ENCODE data around the gene AGFG1.

AGFG1 gene

GRCh38 chr2:227460070-227460485, 11.9 kb upstream of the AGFG1 start:
- TF ChIP-seq POLR2AphosphoS5 (IDR thresholded peaks at IDR 0.05; ENCODE audit: low read depth, low read length) = no peak
- TF ChIP-seq REST (IDR thresholded peaks at IDR 0.05; ENCODE audit: insufficient read depth in 1 of 2, low read depth in 2 of 2, low read length in 2 of 2) = no peak
- TF ChIP-seq FOXP2 (optimal IDR thresholded peaks at IDR 0.05; ENCODE audit: borderline replicate concordance, extremely low read depth, extremely low read length, insufficient read depth) = no peak
- no peak for TF ChIP-seq SIN3A (IDR thresholded peaks at IDR 0.05; ENCODE audit: borderline replicate concordance, insufficient read depth, low read length)
- TF ChIP-seq TAF1 (IDR thresholded peaks at IDR 0.05; ENCODE audit: borderline replicate concordance, insufficient read depth, low read length) = no peak

DNA sequence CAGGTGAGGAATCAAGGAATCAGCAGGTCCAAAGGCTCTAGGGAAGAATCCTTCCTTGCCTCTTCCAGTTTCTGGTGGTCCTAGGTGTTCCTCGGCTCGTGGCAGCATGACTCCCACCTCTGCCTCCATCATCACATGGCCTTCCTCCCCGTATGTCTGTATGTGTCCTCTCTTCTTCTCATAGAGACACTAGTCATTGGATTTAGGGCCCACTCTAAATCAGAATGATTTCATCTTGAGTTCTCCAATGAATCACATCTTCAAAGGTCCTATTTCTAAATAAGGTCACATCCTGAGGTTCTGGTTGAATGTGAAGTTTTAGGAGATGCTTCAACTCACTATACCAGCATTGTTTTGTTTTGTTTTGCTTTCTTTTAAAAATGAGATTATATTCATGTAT, 11.1 kb upstream of the AGFG1 start:
- TF ChIP-seq POLR2AphosphoS5 (IDR thresholded peaks at IDR 0.05; ENCODE audit: low read depth, low read length) (no peak), FOXP2 (optimal IDR thresholded peaks at IDR 0.05; ENCODE audit: borderline replicate concordance, extremely low read depth, extremely low read length, insufficient read depth) (no peak), REST (IDR thresholded peaks at IDR 0.05; ENCODE audit: insufficient read depth in 1 of 2, low read depth in 2 of 2, low read length in 2 of 2) (no peak), TAF1 (IDR thresholded peaks at IDR 0.05; ENCODE audit: borderline replicate concordance, insufficient read depth, low read length) (no peak), SIN3A (IDR thresholded peaks at IDR 0.05; ENCODE audit: borderline replicate concordance, insufficient read depth, low read length) (no peak)

DNA sequence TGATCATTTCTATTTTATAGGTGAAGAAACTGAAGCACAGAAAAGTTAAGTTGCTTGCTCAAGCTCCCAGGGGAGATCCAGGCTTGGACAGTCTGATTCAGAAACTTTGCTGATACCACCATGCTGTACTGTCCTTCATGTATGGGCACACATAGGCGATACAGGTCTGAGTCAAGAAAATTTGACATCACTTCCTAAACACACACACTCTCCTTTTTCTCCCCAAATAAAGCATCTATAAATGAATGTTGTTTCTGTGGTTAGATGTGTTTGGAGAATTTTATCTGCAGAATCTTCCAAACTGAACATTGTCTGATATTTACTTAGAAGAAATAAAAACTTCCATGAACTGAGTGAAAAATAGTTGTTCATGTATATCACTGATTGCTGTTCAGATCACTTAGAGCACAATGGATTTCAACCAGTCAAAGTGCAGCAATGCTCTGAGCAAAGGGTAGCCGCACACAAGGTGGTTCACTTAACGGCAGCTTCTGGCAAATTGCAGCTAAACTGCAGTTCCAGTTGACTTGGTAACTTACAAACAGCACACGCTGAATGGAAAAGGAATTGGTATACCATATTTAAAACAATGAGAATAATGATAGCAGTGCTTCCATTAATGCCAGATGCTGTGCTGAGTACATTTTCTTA, 10.0 kb upstream of the AGFG1 start:
- TF ChIP-seq FOXP2 (optimal IDR thresholded peaks at IDR 0.05; ENCODE audit: borderline replicate concordance, extremely low read depth, extremely low read length, insufficient read depth) = no peak
- no peak for TF ChIP-seq SIN3A (IDR thresholded peaks at IDR 0.05; ENCODE audit: borderline replicate concordance, insufficient read depth, low read length)
- no peak for TF ChIP-seq TAF1 (IDR thresholded peaks at IDR 0.05; ENCODE audit: borderline replicate concordance, insufficient read depth, low read length)
- TF ChIP-seq POLR2AphosphoS5 (IDR thresholded peaks at IDR 0.05; ENCODE audit: low read depth, low read length) = no peak
- TF ChIP-seq REST (IDR thresholded peaks at IDR 0.05; ENCODE audit: insufficient read depth in 1 of 2, low read depth in 2 of 2, low read length in 2 of 2) = no peak

DNA sequence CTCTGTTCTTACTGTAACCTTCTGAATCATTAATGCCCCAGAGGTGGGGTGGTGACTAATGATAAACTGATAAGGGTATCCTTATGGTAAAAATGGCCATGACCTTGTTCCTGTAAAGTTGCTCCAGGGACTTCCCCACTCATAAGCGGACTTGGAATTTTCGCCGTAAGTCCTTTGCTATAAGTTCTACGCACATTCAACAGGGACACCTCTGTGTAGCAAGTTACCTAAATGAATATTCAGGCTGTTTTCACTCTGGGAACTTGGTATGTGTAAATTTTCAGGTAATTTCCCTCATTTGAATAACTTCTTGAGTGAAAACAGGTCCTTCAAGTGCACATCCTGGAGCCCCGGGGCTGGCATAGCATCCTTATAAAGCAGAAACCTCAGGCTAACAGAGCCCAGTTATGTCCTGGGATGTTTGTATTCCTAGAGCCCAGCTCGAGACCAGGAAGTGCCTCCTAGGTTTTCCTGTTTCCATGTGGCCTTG, 9.4 kb upstream of the AGFG1 start:
- TF ChIP-seq SIN3A (IDR thresholded peaks at IDR 0.05; ENCODE audit: borderline replicate concordance, insufficient read depth, low read length) (no peak), TAF1 (IDR thresholded peaks at IDR 0.05; ENCODE audit: borderline replicate concordance, insufficient read depth, low read length) (no peak), POLR2AphosphoS5 (IDR thresholded peaks at IDR 0.05; ENCODE audit: low read depth, low read length) (no peak), FOXP2 (optimal IDR thresholded peaks at IDR 0.05; ENCODE audit: borderline replicate concordance, extremely low read depth, extremely low read length, insufficient read depth) (no peak), REST (IDR thresholded peaks at IDR 0.05; ENCODE audit: insufficient read depth in 1 of 2, low read depth in 2 of 2, low read length in 2 of 2) (no peak)
